IPS-18c (cell line): ENCODE measurements around the gene CD6.
"Not testable (repeated sequence)": the region's sequence is repeated elsewhere in the genome, so short reads cannot be mapped to it uniquely, and the experiment has no call there.

Experiments
- H3K4me3 ChIP-seq: 2 replicates; pipeline ENCODE4 v1.7.0; 2013; ENCODE audit warnings: low read depth, mild to moderate bottlenecking, low read length, moderate library complexity; ENCODE audit not compliant: insufficient read depth
- H3K9me3 ChIP-seq: one replicate; pipeline ENCODE4 v1.6.1; 2013; ENCODE audit warnings: mild to moderate bottlenecking, low read length, moderate library complexity; ENCODE audit not compliant: control insufficient read depth, insufficient read depth

CD6 gene

DNA sequence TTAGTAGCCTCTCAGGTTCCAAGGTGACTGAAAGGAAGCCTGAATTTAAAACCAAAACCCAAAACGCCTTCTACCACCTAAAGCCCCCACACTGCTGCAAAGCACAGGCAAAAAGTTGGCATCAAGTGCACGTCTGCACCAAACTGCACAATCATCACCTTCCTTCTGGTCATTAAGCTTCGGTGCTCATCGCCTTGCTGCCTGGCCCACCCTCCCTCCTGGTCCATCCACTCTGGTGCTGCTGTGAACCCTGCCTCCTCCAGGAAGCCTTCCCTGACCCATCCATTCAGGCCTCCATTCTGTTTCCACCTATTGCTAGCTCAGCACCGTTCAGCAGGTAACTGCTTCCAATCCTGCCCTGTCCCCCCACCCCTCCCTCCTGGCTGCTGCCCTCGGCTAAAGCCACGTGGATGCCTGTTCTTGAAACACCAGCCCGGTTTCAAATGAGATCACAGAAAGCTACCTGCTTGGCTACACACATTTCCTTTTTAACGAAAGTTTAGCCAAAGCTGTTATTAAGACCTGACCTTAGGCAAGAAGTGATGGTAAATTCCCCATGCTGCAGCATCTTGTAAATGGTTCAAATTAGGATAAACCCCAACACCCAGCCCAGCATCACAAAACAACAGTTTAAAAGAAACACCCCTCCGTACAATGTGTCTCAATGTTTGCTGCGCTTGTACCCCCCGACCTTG, 77.0 kb downstream of the CD6 start:
- H3K4me3 ChIP-seq = no peak overlapping the region
- no peaks in the 10 kb centered on the region for H3K9me3 ChIP-seq

DNA sequence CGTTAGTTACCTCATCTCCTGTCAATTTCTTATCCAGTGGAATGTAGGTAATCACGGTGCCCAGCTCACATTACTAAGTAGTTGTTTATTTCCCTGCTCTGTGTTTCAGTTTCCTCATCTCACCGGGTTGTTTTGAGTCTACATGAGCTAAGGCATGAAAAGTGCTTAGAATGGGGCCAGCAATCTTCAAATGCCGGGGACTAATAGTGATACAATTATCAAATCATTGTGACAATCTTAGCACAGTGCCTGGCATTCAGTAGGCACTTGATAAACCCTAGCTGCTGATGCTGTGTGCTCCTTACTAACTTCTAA, 77.5 kb downstream of the CD6 start:
- no peak overlapping the region for H3K4me3 ChIP-seq
- no peaks in the 10 kb centered on the region for H3K9me3 ChIP-seq

DNA sequence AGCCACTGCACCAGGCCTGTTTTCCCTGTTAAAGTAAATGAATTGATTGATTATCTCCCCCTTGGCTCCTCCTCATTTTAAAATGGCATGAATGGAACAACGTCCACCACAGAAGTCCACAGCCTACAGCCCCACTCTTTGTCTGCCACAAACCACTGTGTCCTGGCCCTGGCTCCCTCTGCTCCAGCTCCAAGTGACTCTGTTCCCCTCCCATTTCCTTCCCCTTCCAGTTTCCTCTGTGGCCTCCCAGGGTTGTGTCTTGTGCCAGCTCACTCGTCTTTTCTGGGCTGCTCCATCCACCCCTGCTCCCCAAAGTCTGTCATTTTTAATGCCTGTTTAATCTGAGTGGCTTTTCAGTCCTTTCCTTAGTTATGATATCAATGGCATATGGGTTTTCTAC, 78.4 kb downstream of the CD6 start:
- H3K4me3 ChIP-seq = no peak overlapping the region
- H3K9me3 ChIP-seq = no peaks in the 10 kb centered on the region

DNA sequence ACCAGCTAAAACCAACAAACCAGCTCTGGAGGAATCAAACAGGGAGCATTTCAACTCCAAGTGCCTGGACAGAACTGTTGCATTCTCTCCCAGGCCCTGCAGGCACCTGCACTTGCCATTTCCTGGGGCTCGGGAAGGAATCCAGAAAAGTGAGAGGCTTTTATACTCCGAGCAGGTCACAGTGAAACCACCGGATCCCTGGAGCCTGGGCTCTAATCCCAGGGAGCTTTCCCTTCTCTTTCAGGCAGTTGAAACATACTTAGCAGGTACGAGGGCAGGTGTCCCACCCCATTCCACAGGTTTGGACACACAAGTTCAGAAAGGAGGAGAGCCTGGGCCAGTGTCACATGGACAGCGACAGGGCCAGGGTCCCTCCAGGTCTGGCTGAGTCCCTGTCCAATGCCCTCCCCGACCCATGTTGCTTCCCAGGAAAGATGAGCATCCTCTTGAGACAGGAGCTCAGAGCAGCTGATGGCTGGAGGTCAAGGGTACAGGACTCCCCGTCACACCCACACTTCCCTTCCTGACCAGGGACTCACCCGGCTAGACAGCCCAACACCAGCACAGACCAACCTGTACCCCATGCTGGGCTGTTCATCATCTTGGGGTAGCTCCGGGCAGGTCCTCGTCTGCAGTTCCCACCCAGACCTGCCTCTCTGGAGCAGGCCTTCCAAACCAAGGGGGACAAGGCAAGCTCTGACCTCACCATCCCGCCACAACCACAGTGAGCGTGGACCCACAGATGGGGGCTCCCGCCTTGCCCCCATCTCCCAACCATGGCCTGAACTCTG, 80.9 kb downstream of the CD6 start:
- H3K4me3 ChIP-seq = no peak overlapping the region
- H3K9me3 ChIP-seq = no peaks in the 10 kb centered on the region

DNA sequence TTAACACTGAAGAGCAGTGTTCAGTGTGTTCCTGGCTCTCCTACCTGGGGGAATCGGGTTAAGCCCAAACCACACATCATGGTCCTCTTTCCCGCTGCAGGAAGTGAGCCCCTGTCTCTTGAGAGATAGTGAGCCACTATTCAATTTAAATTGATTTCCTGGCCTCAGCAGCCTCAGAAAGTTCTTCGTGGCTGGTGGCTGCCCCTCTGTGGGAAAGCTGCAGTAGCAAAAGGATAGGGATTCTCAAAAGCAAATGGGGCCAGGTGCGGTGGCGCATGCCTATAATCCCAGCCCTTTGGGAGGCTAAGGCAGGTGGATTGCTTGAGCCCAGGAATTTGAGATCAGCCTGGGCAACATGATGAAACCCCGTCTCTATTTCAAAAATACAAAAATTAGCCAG, 81.7 kb downstream of the CD6 start:
- H3K4me3 ChIP-seq = no peak overlapping the region
- H3K9me3 ChIP-seq = no peaks in the 10 kb centered on the region

DNA sequence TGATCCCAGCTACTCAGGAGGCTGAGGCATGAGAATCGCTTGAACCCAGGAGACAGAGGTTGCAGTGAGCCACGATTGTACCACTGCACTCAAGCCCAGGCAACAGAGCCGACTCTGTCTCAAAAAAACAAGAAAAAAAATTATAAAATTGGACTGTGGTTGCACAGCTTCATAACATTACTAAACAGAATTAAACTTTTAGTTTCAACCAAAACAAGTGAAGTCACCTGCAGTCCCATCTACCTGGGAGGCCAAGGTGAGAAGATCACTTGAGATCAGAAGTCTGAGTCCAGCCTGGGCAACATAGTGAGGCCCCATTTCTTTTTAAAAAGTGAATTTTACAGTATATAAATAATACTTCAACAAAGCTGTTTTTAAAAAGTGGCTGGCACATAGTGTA, 83.0 kb downstream of the CD6 start:
- Histone ChIP-seq H3K9me3 (no peaks in the 10 kb centered on the region), H3K4me3 (no peak overlapping the region)

DNA sequence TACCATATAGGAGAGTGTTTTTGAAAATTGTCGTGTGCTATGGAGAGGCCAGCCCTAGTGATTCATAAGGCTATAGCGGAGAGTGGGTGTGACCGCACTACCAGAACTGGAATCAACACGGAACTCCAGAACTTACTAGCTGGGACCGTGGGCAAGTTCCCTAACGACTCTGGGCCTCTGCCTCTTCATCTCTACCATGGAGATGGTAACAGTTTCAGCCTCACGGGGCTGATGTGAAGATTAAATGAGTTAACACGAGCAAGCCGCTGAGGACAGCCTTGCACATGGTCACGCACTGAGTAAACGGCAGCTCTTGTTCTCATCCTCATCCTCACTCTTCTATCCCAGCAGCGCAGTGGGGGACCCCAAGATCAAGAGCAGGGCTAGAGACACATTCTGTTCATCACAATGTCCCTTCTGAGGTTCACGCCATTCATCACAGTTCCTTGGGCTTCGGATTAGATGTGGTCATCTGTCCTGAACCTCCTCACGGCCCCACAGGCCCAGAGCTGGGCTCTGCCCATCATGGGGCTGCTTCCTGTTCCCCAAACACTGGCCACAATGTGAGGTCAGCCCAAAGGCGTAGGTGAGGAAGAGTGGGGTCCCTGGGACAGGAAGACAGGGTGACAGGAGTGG, 83.6 kb downstream of the CD6 start:
- no peak overlapping the region for H3K4me3 ChIP-seq
- no peaks in the 10 kb centered on the region for H3K9me3 ChIP-seq

DNA sequence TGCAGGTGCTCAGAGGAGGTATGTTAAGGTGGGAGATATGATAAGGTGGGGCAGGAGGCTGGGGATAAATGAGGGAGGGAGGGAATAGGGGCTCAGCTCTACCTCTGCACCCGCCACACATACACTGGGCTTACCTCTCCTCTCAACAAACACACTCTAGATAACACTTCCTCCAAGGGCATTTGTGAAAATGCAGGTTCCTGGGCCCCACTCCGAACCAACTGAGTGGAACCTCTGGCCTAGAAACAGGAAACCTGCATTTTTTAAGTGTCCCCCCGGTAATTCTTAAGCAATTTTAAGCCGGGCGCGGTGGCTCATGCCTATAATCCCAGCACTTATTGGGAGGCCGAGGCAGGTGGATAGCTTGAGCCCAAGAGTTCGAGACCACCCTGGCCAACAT, 84.3 kb downstream of the CD6 start:
- Histone ChIP-seq H3K9me3 (no peaks in the 10 kb centered on the region), H3K4me3 (no peak overlapping the region)

DNA sequence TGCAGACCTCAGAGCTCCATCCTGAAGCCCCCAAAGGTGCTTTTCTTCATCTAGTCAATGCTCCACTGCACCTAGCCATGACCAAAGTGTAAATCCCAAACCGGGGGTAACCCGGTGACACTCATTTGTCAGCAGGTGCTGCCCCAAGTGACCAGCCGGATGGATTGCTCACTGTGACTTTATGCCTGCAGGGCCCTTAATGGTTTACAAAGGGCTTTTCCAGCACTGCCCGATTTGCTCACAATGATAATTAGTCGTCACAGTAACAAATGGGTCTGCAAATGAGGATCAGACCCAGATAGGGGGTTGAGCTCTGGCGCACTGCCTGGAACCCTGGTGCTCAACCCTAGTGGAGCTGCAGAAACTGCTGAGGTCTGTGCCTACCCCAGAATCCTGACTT, 85.1 kb downstream of the CD6 start:
- Histone ChIP-seq H3K9me3 (no peaks in the 10 kb centered on the region), H3K4me3 (no peak overlapping the region)

DNA sequence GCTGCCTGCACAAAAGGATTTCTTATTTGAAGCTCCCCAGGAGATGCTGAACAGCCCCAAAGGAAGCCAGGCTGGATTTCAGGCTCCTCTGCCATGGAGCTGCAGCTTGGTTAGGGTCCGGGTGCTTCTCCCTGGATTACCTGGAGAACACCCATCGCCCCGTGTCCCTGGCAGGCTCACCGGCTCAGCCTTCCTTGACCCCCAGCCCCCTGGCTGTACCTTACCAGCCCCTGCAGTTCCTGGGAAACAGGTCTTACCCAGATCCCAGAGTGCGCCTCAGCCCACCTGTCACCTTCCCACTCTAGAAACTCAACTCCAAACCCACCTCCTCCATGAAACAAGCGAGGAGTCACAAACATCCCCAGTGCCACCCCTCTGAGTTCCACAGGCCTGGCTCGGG, 85.5 kb downstream of the CD6 start:
- no peak overlapping the region for H3K4me3 ChIP-seq
- no peaks in the 10 kb centered on the region for H3K9me3 ChIP-seq

DNA sequence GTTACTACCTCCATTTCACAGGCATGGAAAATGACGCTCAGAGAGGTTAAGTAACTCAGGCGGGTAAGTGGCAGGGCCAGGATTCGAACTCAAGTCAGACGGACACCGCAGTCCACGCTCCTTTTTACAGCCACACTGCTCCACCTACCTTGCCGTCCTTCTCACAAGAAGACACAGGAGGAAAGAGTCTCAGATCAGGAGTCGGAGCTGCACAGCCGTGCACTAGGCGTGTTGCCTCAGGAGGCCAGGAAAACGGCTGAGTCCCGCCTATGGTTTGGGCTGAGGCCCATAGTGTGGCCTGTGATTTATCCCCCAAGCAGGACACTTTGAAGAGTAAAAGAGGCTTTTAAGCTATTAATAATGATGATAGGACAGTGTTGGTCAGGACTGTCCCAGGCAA, 86.1 kb downstream of the CD6 start:
- no peak overlapping the region for H3K4me3 ChIP-seq
- H3K9me3 ChIP-seq = peaks cover 4% of the 10 kb centered on the region

DNA sequence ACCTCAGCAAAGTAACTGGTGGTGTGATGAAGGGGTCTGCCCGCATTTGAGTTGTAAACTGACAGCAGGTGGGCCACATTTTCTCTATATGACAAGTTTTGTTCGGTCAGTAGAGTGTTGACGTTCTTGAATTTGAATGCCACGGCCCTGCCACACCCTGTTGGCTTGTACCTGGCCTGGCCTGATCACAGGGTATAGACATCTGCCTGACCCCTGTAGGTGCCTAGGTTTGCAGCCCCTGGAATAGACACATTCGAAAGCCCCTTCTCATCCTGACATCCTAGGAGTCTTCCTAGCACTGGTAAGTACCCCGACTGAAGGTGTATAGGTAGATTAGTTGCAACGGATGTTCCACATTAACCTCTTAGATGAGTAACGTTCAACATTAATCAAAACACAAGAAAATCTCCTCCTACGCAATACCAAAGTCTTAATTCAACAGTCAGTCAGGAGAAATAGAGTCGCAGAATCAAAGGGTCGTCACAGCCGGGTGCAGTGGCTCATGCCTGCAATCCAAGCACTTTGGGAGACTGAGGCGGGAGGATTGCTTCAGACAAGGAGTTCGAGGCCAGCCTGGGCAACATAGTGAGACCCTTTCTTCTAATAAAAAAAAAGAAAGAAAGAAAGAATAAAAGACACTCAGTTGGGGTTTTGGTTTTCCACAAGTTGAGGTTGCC, 87.2 kb downstream of the CD6 start:
- Histone ChIP-seq H3K9me3 (peaks cover 4% of the 10 kb centered on the region), H3K4me3 (no peak overlapping the region)

DNA sequence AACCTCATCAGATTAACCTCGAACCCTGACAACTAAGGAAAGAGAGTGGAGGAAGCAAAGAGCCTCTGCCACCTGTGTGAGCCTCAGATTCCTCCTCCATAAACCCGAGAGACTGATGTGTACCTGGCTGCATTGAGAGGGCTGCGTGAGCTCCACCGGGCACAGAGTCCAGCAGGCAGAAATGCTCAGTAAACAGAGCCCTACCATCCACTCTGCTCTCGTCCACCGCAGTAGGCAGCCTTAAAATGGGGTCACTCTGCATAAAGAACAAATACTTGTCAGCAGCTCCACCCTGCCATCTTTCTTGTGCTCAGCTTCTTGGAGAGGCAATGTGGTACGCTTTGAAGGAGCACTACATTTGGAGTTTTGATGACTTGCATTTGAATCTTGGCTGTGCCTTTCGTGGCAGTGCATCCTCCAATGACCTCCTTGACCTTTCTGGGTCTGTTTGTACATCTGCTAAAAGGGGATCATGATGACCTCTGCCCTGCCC, 87.8 kb downstream of the CD6 start:
- Histone ChIP-seq H3K9me3 (peaks cover 4% of the 10 kb centered on the region), H3K4me3 (no peak overlapping the region)

DNA sequence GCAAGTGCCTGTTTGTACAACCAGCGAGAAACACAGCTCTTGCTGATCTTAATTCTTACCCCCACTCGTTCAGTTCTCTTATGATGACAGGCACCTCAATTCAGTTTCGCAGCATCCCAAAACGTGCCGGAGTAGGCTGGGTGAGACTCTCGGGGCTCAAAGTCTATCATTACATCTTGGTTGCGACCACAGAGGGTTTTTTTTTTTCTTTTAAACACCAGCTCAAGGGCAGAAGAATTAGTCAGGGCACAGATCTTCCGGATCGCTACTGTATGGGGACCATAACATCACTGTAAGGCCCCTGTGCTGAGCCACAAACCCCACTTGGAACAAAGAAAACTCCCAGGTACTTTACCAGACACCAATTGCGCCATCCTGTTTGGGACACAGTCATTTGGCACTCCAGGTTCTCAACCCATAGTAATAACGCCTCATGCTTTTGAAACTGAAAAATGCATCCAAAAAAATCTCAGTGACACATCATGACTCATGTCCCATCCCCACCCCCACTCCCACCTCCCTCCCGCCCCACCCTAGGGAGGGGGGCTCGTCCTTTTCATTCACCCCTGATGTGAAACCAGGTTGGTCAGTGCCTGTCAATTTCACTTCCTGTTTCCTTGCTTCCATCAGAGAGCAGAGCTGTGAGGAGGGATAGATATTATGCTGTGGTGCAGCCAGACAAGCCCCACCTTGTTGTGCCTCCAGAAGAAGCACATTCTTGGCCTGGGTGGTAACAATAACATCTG, 89.8 kb downstream of the CD6 start:
- Histone ChIP-seq H3K4me3 (no peak overlapping the region), H3K9me3 (peaks cover 4% of the 10 kb centered on the region)

DNA sequence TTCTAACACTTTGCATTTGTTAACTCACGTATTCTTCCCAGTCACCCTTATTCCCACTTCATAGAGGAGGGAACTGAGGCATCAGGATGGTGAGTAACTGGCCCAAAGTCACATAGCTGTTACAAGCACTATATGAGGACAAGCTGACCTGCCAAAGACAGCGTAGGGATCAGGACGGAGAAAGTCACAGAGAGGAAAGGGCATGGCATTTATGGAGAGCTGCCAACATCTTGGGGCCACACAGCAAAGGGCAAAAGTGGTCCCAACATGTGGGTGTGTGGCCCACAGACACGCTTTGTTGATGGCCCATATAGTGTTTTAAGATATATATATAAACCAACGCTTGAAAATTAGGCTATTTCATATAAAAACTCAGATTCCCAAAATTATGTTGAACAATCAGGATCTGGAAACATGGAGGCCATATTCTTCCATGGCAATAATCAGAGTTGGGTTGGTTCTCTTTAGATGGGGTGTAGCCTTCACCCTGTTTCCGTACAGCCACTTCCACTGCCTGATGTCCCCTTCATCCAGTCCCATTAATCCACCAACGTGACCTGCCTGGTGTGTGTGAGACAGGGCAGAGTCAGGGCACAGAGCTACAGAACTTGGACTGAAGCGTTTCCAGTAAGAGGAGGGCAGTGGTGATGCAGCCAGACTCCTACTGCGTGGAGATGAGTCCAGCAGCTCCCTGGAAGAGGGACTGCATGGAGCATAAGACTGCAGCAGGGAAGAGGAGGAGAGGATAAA, 90.9 kb downstream of the CD6 start:
- H3K9me3 ChIP-seq = peaks cover 4% of the 10 kb centered on the region
- H3K4me3 ChIP-seq = no peak overlapping the region

DNA sequence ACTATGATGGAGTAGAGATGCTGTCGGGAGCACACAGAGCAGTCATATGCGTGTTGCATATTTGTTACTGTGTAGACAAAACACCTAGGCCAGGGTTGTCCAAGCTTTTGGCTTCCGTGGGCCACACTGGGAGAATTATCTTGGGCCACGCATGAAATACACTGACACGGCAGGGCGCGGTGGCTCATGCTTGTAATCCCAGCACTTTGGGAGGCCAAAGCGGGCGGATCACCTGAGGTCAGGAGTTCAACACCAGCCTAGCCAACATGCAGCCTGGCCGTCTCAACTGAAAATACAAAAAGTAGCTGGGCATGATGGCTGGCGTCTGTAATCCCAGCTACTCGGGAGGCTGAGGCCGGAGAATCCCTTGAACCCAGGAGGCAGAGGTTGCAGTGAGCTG, 93.8 kb downstream of the CD6 start:
- H3K4me3 ChIP-seq, H3K9me3 ChIP-seq: not testable (repeated sequence)
